ENCODE measurements around the gene IQCH. TPM values are rescaled to one million over a fixed set of nuclear protein-coding genes. Genes with fewer than 3 reads are reported as not detected.

The IQCH gene
- total and polyA plus RNA-seq, 2 experiments from 2014 or later: 1.7 to 4.6 TPM

GRCh38 chr15:67533873-67534272 is 279.3 kb downstream of the IQCH start:
- TF ChIP-seq, protein P1, sequence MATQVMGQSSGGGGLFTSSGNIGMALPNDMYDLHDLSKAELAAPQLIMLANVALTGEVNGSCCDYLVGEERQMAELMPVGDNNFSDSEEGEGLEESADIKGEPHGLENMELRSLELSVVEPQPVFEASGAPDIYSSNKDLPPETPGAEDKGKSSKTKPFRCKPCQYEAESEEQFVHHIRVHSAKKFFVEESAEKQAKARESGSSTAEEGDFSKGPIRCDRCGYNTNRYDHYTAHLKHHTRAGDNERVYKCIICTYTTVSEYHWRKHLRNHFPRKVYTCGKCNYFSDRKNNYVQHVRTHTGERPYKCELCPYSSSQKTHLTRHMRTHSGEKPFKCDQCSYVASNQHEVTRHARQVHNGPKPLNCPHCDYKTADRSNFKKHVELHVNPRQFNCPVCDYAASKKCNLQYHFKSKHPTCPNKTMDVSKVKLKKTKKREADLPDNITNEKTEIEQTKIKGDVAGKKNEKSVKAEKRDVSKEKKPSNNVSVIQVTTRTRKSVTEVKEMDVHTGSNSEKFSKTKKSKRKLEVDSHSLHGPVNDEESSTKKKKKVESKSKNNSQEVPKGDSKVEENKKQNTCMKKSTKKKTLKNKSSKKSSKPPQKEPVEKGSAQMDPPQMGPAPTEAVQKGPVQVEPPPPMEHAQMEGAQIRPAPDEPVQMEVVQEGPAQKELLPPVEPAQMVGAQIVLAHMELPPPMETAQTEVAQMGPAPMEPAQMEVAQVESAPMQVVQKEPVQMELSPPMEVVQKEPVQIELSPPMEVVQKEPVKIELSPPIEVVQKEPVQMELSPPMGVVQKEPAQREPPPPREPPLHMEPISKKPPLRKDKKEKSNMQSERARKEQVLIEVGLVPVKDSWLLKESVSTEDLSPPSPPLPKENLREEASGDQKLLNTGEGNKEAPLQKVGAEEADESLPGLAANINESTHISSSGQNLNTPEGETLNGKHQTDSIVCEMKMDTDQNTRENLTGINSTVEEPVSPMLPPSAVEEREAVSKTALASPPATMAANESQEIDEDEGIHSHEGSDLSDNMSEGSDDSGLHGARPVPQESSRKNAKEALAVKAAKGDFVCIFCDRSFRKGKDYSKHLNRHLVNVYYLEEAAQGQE (IDR thresholded peaks at IDR 0.05; ENCODE audit: unreplicated experiment): no peak
- H4K20me1 ChIP-seq (replicated peaks; ENCODE audit: insufficient read depth): no peaks in the 10 kb centered on the region
- Mint-ChIP-seq H3K27ac (no peak overlapping the region), H3K27me3 (ENCODE audit: insufficient read depth, low read depth, poor library complexity) (no peaks in the 10 kb centered on the region), H3K9me3 (no peaks in the 10 kb centered on the region), H3K4me3 (no peak overlapping the region), H3K36me3 (ENCODE audit: low read depth) (no peaks in the 10 kb centered on the region), H3K4me1 (no peaks in the 10 kb centered on the region)
- H3K4me1 ChIP-seq (ENCODE audit: insufficient read depth): no peaks in the 10 kb centered on the region
- no peak overlapping the region for H3K27ac ChIP-seq (ENCODE audit: low read depth)
- no peaks in the 10 kb centered on the region for H3K9me2 ChIP-seq (ENCODE audit: insufficient read depth)
- H2AFZ ChIP-seq: no peak overlapping the region
- H3K79me2 ChIP-seq (replicated peaks; ENCODE audit: insufficient read depth): no peaks in the 10 kb centered on the region
- ATAC-seq: no peak
- H3K27me3 ChIP-seq (ENCODE audit: insufficient read depth): no peaks in the 10 kb centered on the region
- H3F3A ChIP-seq (replicated peaks; ENCODE audit: low read depth): no peaks in the 10 kb centered on the region
- H3K4me3 ChIP-seq: no peak overlapping the region
- no peak for DNase-seq (ENCODE audit: low spot score)
- H3K4me2 ChIP-seq: no peak overlapping the region
- no peaks in the 10 kb centered on the region for H3K36me3 ChIP-seq (ENCODE audit: insufficient read depth)

- H3K27me3 Mint-ChIP-seq (ENCODE audit: insufficient read depth, low read depth, poor library complexity): no peaks in the 10 kb centered on the region
- no peak overlapping the region for H3K4me3 Mint-ChIP-seq
- no peaks in the 10 kb centered on the region for H3K36me3 Mint-ChIP-seq (ENCODE audit: low read depth)
- Histone ChIP-seq H3K79me2 (replicated peaks; ENCODE audit: insufficient read depth) (no peaks in the 10 kb centered on the region), H3K27me3 (ENCODE audit: insufficient read depth) (no peaks in the 10 kb centered on the region), H3K4me3 (no peak overlapping the region), H3K36me3 (ENCODE audit: insufficient read depth) (no peaks in the 10 kb centered on the region), H3K4me1 (ENCODE audit: insufficient read depth) (no peaks in the 10 kb centered on the region), H3K27ac (ENCODE audit: low read depth) (no peak overlapping the region), H3F3A (replicated peaks; ENCODE audit: low read depth) (no peaks in the 10 kb centered on the region), H3K4me2 (no peak overlapping the region), H3K9me2 (ENCODE audit: insufficient read depth) (no peaks in the 10 kb centered on the region), H2AFZ (no peak overlapping the region), H4K20me1 (replicated peaks; ENCODE audit: insufficient read depth) (no peaks in the 10 kb centered on the region)
- DNase-seq (ENCODE audit: low spot score) (no peak), ATAC-seq (no peak)
- TF ChIP-seq ZNF114 (CRISPR knock-in tag; IDR thresholded peaks at IDR 0.05) (no peak), POLR2AphosphoS5 (IDR thresholded peaks at IDR 0.05; ENCODE audit: low read depth) (no peak)
- TF ChIP-seq, protein P2, sequence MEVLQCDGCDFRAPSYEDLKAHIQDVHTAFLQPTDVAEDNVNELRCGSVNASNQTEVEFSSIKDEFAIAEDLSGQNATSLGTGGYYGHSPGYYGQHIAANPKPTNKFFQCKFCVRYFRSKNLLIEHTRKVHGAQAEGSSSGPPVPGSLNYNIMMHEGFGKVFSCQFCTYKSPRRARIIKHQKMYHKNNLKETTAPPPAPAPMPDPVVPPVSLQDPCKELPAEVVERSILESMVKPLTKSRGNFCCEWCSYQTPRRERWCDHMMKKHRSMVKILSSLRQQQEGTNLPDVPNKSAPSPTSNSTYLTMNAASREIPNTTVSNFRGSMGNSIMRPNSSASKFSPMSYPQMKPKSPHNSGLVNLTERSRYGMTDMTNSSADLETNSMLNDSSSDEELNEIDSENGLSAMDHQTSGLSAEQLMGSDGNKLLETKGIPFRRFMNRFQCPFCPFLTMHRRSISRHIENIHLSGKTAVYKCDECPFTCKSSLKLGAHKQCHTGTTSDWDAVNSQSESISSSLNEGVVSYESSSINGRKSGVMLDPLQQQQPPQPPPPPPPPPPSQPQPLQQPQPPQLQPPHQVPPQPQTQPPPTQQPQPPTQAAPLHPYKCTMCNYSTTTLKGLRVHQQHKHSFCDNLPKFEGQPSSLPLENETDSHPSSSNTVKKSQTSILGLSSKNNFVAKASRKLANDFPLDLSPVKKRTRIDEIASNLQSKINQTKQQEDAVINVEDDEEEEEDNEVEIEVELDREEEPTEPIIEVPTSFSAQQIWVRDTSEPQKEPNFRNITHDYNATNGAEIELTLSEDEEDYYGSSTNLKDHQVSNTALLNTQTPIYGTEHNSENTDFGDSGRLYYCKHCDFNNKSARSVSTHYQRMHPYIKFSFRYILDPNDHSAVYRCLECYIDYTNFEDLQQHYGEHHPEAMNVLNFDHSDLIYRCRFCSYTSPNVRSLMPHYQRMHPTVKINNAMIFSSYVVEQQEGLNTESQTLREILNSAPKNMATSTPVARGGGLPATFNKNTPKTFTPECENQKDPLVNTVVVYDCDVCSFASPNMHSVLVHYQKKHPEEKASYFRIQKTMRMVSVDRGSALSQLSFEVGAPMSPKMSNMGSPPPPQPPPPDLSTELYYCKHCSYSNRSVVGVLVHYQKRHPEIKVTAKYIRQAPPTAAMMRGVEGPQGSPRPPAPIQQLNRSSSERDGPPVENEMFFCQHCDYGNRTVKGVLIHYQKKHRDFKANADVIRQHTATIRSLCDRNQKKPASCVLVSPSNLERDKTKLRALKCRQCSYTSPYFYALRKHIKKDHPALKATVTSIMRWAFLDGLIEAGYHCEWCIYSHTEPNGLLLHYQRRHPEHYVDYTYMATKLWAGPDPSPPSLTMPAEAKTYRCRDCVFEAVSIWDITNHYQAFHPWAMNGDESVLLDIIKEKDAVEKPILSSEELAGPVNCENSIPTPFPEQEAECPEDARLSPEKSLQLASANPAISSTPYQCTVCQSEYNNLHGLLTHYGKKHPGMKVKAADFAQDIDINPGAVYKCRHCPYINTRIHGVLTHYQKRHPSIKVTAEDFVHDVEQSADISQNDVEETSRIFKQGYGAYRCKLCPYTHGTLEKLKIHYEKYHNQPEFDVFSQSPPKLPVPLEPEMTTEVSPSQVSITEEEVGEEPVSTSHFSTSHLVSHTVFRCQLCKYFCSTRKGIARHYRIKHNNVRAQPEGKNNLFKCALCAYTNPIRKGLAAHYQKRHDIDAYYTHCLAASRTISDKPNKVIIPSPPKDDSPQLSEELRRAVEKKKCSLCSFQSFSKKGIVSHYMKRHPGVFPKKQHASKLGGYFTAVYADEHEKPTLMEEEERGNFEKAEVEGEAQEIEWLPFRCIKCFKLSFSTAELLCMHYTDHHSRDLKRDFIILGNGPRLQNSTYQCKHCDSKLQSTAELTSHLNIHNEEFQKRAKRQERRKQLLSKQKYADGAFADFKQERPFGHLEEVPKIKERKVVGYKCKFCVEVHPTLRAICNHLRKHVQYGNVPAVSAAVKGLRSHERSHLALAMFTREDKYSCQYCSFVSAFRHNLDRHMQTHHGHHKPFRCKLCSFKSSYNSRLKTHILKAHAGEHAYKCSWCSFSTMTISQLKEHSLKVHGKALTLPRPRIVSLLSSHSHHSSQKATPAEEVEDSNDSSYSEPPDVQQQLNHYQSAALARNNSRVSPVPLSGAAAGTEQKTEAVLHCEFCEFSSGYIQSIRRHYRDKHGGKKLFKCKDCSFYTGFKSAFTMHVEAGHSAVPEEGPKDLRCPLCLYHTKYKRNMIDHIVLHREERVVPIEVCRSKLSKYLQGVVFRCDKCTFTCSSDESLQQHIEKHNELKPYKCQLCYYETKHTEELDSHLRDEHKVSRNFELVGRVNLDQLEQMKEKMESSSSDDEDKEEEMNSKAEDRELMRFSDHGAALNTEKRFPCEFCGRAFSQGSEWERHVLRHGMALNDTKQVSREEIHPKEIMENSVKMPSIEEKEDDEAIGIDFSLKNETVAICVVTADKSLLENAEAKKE (CRISPR knock-in tag; IDR thresholded peaks at IDR 0.05): no peak
- H3K27ac Mint-ChIP-seq: no peak overlapping the region
- no peaks in the 10 kb centered on the region for H3K9me3 Mint-ChIP-seq
- no peaks in the 10 kb centered on the region for H3K4me1 Mint-ChIP-seq
Measured at GRCh38 chr15:67534360-67534759, 279.8 kb downstream of the IQCH start.
